H9 (cell line): ENCODE data around the gene WDR72. TPM values are rescaled to one million over a fixed set of nuclear protein-coding genes. Genes with fewer than 3 reads are reported as not detected.

Experiments
- DNase-seq: peaks from one replicate; pipeline ENCODE4 v3.0.0-alpha.2; 2017
- H2AFZ ChIP-seq: one replicate; pipeline ENCODE4 v1.6.1; 2013; ENCODE audit warnings: mild to moderate bottlenecking, low read length, control low read depth, moderate library complexity
- H2AK5ac ChIP-seq: 2 replicates; pipeline ENCODE4 v1.6.1; 2013; ENCODE audit warnings: low read length, control low read depth, mixed read lengths; ENCODE audit not compliant: insufficient read length
- H2BK120ac ChIP-seq: one replicate; pipeline ENCODE4 v1.6.1; 2013; ENCODE audit warnings: low read depth, mild to moderate bottlenecking, low read length, control low read depth, inconsistent platforms; ENCODE audit not compliant: poor library complexity, severe bottlenecking
- H2BK12ac ChIP-seq: 2 replicates; pipeline ENCODE4 v1.6.1; 2013; ENCODE audit warnings: low read length, control low read depth, mixed read lengths, low read depth; ENCODE audit not compliant: insufficient read length
- H2BK15ac ChIP-seq: 2 replicates; pipeline ENCODE4 v1.6.1; 2013; ENCODE audit warnings: low read depth, low read length, control low read depth
- H2BK20ac ChIP-seq: one replicate; pipeline ENCODE4 v1.6.1; 2013; ENCODE audit warnings: low read depth, mild to moderate bottlenecking, low read length, control low read depth, inconsistent platforms; ENCODE audit not compliant: poor library complexity, severe bottlenecking
- H2BK5ac ChIP-seq: 2 replicates; pipeline ENCODE4 v1.6.1; 2013; ENCODE audit warnings: low read length, control low read depth, mixed read lengths; ENCODE audit not compliant: insufficient read length
- H3K14ac ChIP-seq: 2 replicates; pipeline ENCODE4 v1.6.1; 2013; ENCODE audit warnings: low read length, control low read depth; ENCODE audit not compliant: insufficient read depth
- H3K18ac ChIP-seq: 2 replicates; pipeline ENCODE4 v1.6.1; 2013; ENCODE audit warnings: low read depth, mild to moderate bottlenecking, mixed read lengths, low read length, control low read depth; ENCODE audit not compliant: insufficient read length
- H3K23ac ChIP-seq: 2 replicates; pipeline ENCODE4 v1.6.1; 2013; ENCODE audit warnings: low read length, control low read depth, mixed read lengths, low read depth; ENCODE audit not compliant: insufficient read length
- H3K23me2 ChIP-seq: 2 replicates; pipeline ENCODE4 v1.6.1; 2013; ENCODE audit warnings: low read depth, mild to moderate bottlenecking, mixed read lengths, low read length, control low read depth; ENCODE audit not compliant: insufficient read length, poor library complexity, severe bottlenecking
- H3K27ac ChIP-seq: 2 replicates; pipeline ENCODE4 v1.5.1; 2013; ENCODE audit warnings: low read length, control low read depth, mixed read lengths, low read depth; ENCODE audit not compliant: insufficient read length
- H3K27me3 ChIP-seq: 2 replicates; pipeline ENCODE4 v1.6.1; 2013; ENCODE audit warnings: low read length, control low read depth, inconsistent platforms; ENCODE audit not compliant: insufficient read depth
- H3K4ac ChIP-seq: 2 replicates; pipeline ENCODE4 v1.6.1; 2013; ENCODE audit warnings: low read depth, mild to moderate bottlenecking, control low read depth, inconsistent platforms, low read length, moderate library complexity
- H3K4me1 ChIP-seq: 2 replicates; pipeline ENCODE4 v1.6.1; 2013; ENCODE audit warnings: low read length, control low read depth, inconsistent platforms; ENCODE audit not compliant: insufficient read depth
- H3K4me2 ChIP-seq: 2 replicates; pipeline ENCODE4 v1.6.1; 2013; ENCODE audit warnings: low read length, control low read depth, mixed read lengths; ENCODE audit not compliant: insufficient read length, insufficient read depth
- H3K56ac ChIP-seq: 2 replicates; pipeline ENCODE4 v1.6.1; 2013; ENCODE audit warnings: low read depth, mild to moderate bottlenecking, mixed read lengths, low read length, control low read depth; ENCODE audit not compliant: insufficient read length
- H3K79me1 ChIP-seq: 2 replicates; pipeline ENCODE4 v1.6.1; 2013; ENCODE audit warnings: low read depth, mild to moderate bottlenecking, moderate library complexity, low read length, control low read depth, inconsistent platforms; ENCODE audit not compliant: insufficient read depth, poor library complexity, severe bottlenecking
- H3K79me2 ChIP-seq: 2 replicates; pipeline ENCODE4 v1.6.1; 2013; ENCODE audit warnings: low read length, control low read depth, inconsistent platforms; ENCODE audit not compliant: insufficient read depth
- H3K9ac ChIP-seq: 2 replicates; pipeline ENCODE4 v1.6.1; 2013; ENCODE audit warnings: low read length, control low read depth, mixed read lengths; ENCODE audit not compliant: insufficient read length; ENCODE audit errors: extremely low read depth
- H3K9me3 ChIP-seq: one replicate; pipeline ENCODE4 v1.6.1; 2013; ENCODE audit warnings: low read depth, low read length, inconsistent platforms; ENCODE audit not compliant: control insufficient read depth
- H3T11ph ChIP-seq: one replicate; pipeline ENCODE4 v1.6.1; 2013; ENCODE audit warnings: mild to moderate bottlenecking, low read length, control low read depth, inconsistent platforms
- H4K20me1 ChIP-seq: one replicate; pipeline ENCODE4 v1.6.1; 2013; ENCODE audit not compliant: control insufficient read depth, insufficient read length, insufficient read depth
- H4K5ac ChIP-seq: 2 replicates; pipeline ENCODE4 v1.6.1; 2013; ENCODE audit warnings: low read depth, mild to moderate bottlenecking, mixed read lengths, low read length, control low read depth; ENCODE audit not compliant: insufficient read length
- H4K8ac ChIP-seq: replicated peaks from 2 replicates; pipeline ENCODE4 v1.6.1; 2013; ENCODE audit warnings: low read length, control low read depth, mixed read lengths, low read depth; ENCODE audit not compliant: insufficient read length
- H4K91ac ChIP-seq: 2 replicates; pipeline ENCODE4 v1.6.1; 2013; ENCODE audit warnings: low read depth, mild to moderate bottlenecking, moderate library complexity, mixed read lengths, low read length, control low read depth; ENCODE audit not compliant: insufficient read length
- H3K27ac Mint-ChIP-seq, 3 experiments: 2 replicates in 2 of 3; 3 replicates in 1 of 3; pipeline ENCODE4 v1.8.0; 2020 to 2021; ENCODE audit warnings: mixed read lengths in 3 of 3, mild to moderate bottlenecking in 1 of 3, moderate library complexity in 1 of 3
- H3K27me3 Mint-ChIP-seq: 2 replicates; pipeline ENCODE4 v1.8.0; 2021; ENCODE audit warnings: low read depth, mild to moderate bottlenecking, moderate library complexity, mixed read lengths
- H3K36me3 Mint-ChIP-seq, 3 experiments: 2 replicates in 2 of 3; 3 replicates in 1 of 3; pipeline ENCODE4 v1.8.0; 2020 to 2021; ENCODE audit warnings: low read depth in 3 of 3, mixed read lengths in 3 of 3; ENCODE audit not compliant: insufficient read depth in 1 of 3
- H3K4me1 Mint-ChIP-seq, 2 experiments: 2 replicates each; pipeline ENCODE4 v1.8.0; 2020; ENCODE audit warnings: mixed read lengths in 2 of 2
- H3K4me3 Mint-ChIP-seq, 2 experiments: 2 replicates in 1 of 2; 3 replicates in 1 of 2; pipeline ENCODE4 v1.8.0; 2020 to 2021; ENCODE audit warnings: mild to moderate bottlenecking in 2 of 2, mixed read lengths in 2 of 2, moderate library complexity in 1 of 2
- H3K9me3 Mint-ChIP-seq, 2 experiments: 2 replicates in 1 of 2; 3 replicates in 1 of 2; pipeline ENCODE4 v1.8.0; 2020; ENCODE audit warnings: mild to moderate bottlenecking in 2 of 2, mixed read lengths in 2 of 2, moderate library complexity in 1 of 2
- WGBS: extraction: QIAGEN DNeasy Blood & Tissue Kit; methylation state at CpG from one replicate; pipeline ENCODE4 v1.1.7; 2013; ENCODE audit warnings: missing lambda C conversion rate, low lambda C conversion rate, mixed read lengths; ENCODE audit not compliant: insufficient read length; ENCODE audit errors: extremely low coverage; 5-methylcytosine and 5-hydroxymethylcytosine counted together
- total RNA-seq: library from RNA; stranded (reverse); gene quantifications from 2 replicates; pipeline ENCODE4 v1.2.1, GENCODE V29; 2021
- TF ChIP-seq, protein P1 (sequence below): fragments of 200-600 bp; sonication (generic); conservative IDR thresholded peaks from 3 replicates; pipeline ENCODE4 v1.8.0; 2021; ENCODE audit warnings: antibody characterized with exemption, mild to moderate bottlenecking

Gene WDR72
- total RNA-seq, 1 experiment from 2014 or later = 2.9 TPM

DNA sequence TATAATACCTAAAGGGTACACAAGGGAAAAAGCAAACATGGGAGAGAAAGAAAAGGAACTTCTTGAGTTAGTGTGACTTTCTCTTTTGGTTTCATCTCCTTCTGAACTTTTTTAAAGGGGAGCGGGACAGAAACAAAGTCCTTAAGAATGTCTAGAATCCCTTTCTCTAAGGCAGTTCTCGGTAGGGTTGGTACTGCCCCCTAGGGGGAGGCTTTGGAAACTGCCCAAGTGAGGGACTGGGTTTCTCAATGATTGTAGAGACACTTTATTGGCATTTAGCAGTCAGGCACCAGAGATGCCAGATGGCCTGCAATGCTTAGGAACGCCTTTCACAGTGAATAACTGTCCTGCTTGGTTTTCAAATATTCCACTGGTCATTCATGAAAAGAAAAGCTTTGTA lies 172.7 kb downstream of the WDR72 start:
- no peak overlapping the region for H2BK120ac ChIP-seq
- H2BK12ac ChIP-seq = no peak overlapping the region
- Mint-ChIP-seq H3K27me3 (no peaks in the 10 kb centered on the region; the same call in 1 of the 2 replicates), H3K4me3 (no peak overlapping the region), H3K4me1 (peaks cover 13 to 18% of the 10 kb centered on the region in 2 experiments), H3K27ac (no peak overlapping the region), H3K36me3 (no peaks in the 10 kb centered on the region), H3K9me3 (no peaks in the 10 kb centered on the region)
- no peak overlapping the region for H3K4me2 ChIP-seq
- no peaks in the 10 kb centered on the region for H3K79me2 ChIP-seq
- H4K20me1 ChIP-seq = no peaks in the 10 kb centered on the region
- no peaks in the 10 kb centered on the region for H3K79me1 ChIP-seq
- H2AK5ac ChIP-seq = no peak overlapping the region
- H4K91ac ChIP-seq = no peak overlapping the region
- no peaks in the 10 kb centered on the region for H3K9me3 ChIP-seq
- H3K23ac ChIP-seq = no peak overlapping the region
- H2BK15ac ChIP-seq = no peak overlapping the region
- peak; percentile 81 for DNase-seq
- TF ChIP-seq, protein P1, sequence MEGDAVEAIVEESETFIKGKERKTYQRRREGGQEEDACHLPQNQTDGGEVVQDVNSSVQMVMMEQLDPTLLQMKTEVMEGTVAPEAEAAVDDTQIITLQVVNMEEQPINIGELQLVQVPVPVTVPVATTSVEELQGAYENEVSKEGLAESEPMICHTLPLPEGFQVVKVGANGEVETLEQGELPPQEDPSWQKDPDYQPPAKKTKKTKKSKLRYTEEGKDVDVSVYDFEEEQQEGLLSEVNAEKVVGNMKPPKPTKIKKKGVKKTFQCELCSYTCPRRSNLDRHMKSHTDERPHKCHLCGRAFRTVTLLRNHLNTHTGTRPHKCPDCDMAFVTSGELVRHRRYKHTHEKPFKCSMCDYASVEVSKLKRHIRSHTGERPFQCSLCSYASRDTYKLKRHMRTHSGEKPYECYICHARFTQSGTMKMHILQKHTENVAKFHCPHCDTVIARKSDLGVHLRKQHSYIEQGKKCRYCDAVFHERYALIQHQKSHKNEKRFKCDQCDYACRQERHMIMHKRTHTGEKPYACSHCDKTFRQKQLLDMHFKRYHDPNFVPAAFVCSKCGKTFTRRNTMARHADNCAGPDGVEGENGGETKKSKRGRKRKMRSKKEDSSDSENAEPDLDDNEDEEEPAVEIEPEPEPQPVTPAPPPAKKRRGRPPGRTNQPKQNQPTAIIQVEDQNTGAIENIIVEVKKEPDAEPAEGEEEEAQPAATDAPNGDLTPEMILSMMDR = peak; percentile 95
- H3K4ac ChIP-seq = no peak overlapping the region
- H3K18ac ChIP-seq = no peak overlapping the region
- no peaks in the 10 kb centered on the region for H3K23me2 ChIP-seq
- no peak overlapping the region for H3K27ac ChIP-seq
- no CpG with 5 or more reads among the region's 3 CpGs for WGBS
- H3K56ac ChIP-seq = no peak overlapping the region
- H2AFZ ChIP-seq = no peak overlapping the region
- no peaks in the 10 kb centered on the region for H3K27me3 ChIP-seq
- no peak overlapping the region for H2BK5ac ChIP-seq
- no peak overlapping the region for H4K8ac ChIP-seq
- H4K5ac ChIP-seq = no peak overlapping the region
- H3T11ph ChIP-seq = no peak overlapping the region
- no peak overlapping the region for H3K9ac ChIP-seq
- no peak overlapping the region for H2BK20ac ChIP-seq
- H3K4me1 ChIP-seq = no peaks in the 10 kb centered on the region; the same call in 1 of the 2 replicates
- H3K14ac ChIP-seq = no peak overlapping the region
